ENCODE results near the gene HPSE2.
A peak's percentile ranks its signal among the peaks of the same experiment; 100 is the strongest.

The HPSE2 gene

GRCh38 chr10:99143651-99144050 lies 92.0 kb downstream of the HPSE2 start:
- no peak for DNase-seq

GRCh38 chr10:99143011-99143410 lies 92.6 kb downstream of the HPSE2 start:
- DNase-seq = no peak

GRCh38 chr10:99132897-99133296 lies 102.8 kb downstream of the HPSE2 start:
- DNase-seq = peak in 2 of 3 experiments; percentile 3 to 12

GRCh38 chr10:99125879-99126278 lies 109.8 kb downstream of the HPSE2 start:
- DNase-seq = no peak

GRCh38 chr10:99124376-99124775 lies 111.3 kb downstream of the HPSE2 start:
- DNase-seq = no peak

- DNase-seq = no peak
Measured at GRCh38 chr10:99123851-99124250, 111.8 kb downstream of the HPSE2 start.

GRCh38 chr10:99123336-99123735 lies 112.3 kb downstream of the HPSE2 start:
- DNase-seq = no peak

- DNase-seq = no peak
Measured at GRCh38 chr10:99119258-99119748, 116.3 kb downstream of the HPSE2 start.

- DNase-seq = no peak
Measured at GRCh38 chr10:99115703-99116102, 119.9 kb downstream of the HPSE2 start.

GRCh38 chr10:99085358-99085757 lies 150.3 kb downstream of the HPSE2 start:
- DNase-seq = no peak

- no peak for DNase-seq
Measured at GRCh38 chr10:99084161-99084560, 151.5 kb downstream of the HPSE2 start.

GRCh38 chr10:99080275-99080945 lies 155.2 kb downstream of the HPSE2 start:
- no peak for DNase-seq

- no peak for DNase-seq
Measured at GRCh38 chr10:99062591-99062990, 173.1 kb downstream of the HPSE2 start.

- DNase-seq = no peak
Measured at GRCh38 chr10:99058762-99059161, 176.9 kb downstream of the HPSE2 start.

GRCh38 chr10:99057936-99058690 lies 177.5 kb downstream of the HPSE2 start:
- DNase-seq = peak in 1 of 3 experiments; percentile 4

GRCh38 chr10:99045671-99046070 lies 190.0 kb downstream of the HPSE2 start:
- DNase-seq = no peak

- no peak for DNase-seq
Measured at GRCh38 chr10:99042051-99042771, 193.4 kb downstream of the HPSE2 start.

GRCh38 chr10:99041468-99041867 lies 194.2 kb downstream of the HPSE2 start:
- no peak for DNase-seq

GRCh38 chr10:99013885-99014284 lies 221.8 kb downstream of the HPSE2 start:
- DNase-seq = no peak

GRCh38 chr10:99010286-99010685 lies 225.4 kb downstream of the HPSE2 start:
- no peak for DNase-seq

- no peak for DNase-seq
Measured at GRCh38 chr10:99008054-99008453, 227.6 kb downstream of the HPSE2 start.

GRCh38 chr10:99007457-99007856 lies 228.2 kb downstream of the HPSE2 start:
- DNase-seq = no peak

- DNase-seq = no peak
Measured at GRCh38 chr10:99005254-99005653, 230.4 kb downstream of the HPSE2 start.

- no peak for DNase-seq
Measured at GRCh38 chr10:99004738-99005137, 230.9 kb downstream of the HPSE2 start.

All from NCI-H1417 (cell line).